ENCODE results near the gene CPT1A. TPM values are rescaled to one million over a fixed set of nuclear protein-coding genes. Genes with fewer than 3 reads are reported as not detected.

Gene CPT1A
- total RNA-seq, 1 donor from 2014 or later: 36.1 TPM

GRCh38 chr11:68709062-68709461, 132.7 kb downstream of the CPT1A start:
- no peak overlapping the region for H3K27ac Mint-ChIP-seq
- no peak for DNase-seq (ENCODE audit: extremely low spot score, unreplicated experiment)
- H3K36me3 Mint-ChIP-seq: no peaks in the 10 kb centered on the region
- no peak for TF ChIP-seq CTCF (conservative IDR thresholded peaks at IDR 0.05)
- no peak overlapping the region for H3K4me3 Mint-ChIP-seq
- H3K9me3 Mint-ChIP-seq: no peaks in the 10 kb centered on the region
- peaks cover 23% of the 10 kb centered on the region for H3K27me3 Mint-ChIP-seq
- H3K4me1 Mint-ChIP-seq (ENCODE audit: unreplicated experiment): peaks cover 21% of the 10 kb centered on the region

- no peak overlapping the region for H3K27ac Mint-ChIP-seq
- H3K4me3 Mint-ChIP-seq: no peak overlapping the region
- H3K4me1 Mint-ChIP-seq (ENCODE audit: unreplicated experiment): peaks cover 17% of the 10 kb centered on the region
- H3K36me3 Mint-ChIP-seq: no peaks in the 10 kb centered on the region
- no peak for TF ChIP-seq CTCF (conservative IDR thresholded peaks at IDR 0.05)
- no peak for DNase-seq (ENCODE audit: extremely low spot score, unreplicated experiment)
- H3K9me3 Mint-ChIP-seq: no peaks in the 10 kb centered on the region
- H3K27me3 Mint-ChIP-seq: peaks cover 33% of the 10 kb centered on the region
Measured at GRCh38 chr11:68707527-68707926, 134.2 kb downstream of the CPT1A start.

- peaks cover 17% of the 10 kb centered on the region for H3K4me1 Mint-ChIP-seq (ENCODE audit: unreplicated experiment)
- H3K36me3 Mint-ChIP-seq: no peaks in the 10 kb centered on the region
- H3K9me3 Mint-ChIP-seq: no peaks in the 10 kb centered on the region
- TF ChIP-seq CTCF (conservative IDR thresholded peaks at IDR 0.05): no peak
- no peak overlapping the region for H3K27ac Mint-ChIP-seq
- no peak for DNase-seq (ENCODE audit: extremely low spot score, unreplicated experiment)
- H3K4me3 Mint-ChIP-seq: no peak overlapping the region
- H3K27me3 Mint-ChIP-seq: peaks cover 46% of the 10 kb centered on the region
Measured at GRCh38 chr11:68704887-68705286, 136.8 kb downstream of the CPT1A start.

Other genes with a start within 250 kb of the CPT1A start
- gene GAL, start 157.4 kb downstream of the CPT1A start, total RNA-seq (ENCODE audit: low replicate concordance): 3.4 and 6.2 TPM in 2 replicates
- gene TESMIN, start 90.4 kb downstream of the CPT1A start, total RNA-seq (ENCODE audit: low replicate concordance): 6.7 and 9.7 TPM in 2 replicates
- 60.2 and 67.0 TPM in 2 replicates for gene MRPL21, start 61.9 kb upstream of the CPT1A start, total RNA-seq (ENCODE audit: low replicate concordance)
- 23.6 and 28.8 TPM in 2 replicates for gene IGHMBP2, start 62.0 kb upstream of the CPT1A start, total RNA-seq (ENCODE audit: low replicate concordance)
- gene MRGPRD, start 139.1 kb upstream of the CPT1A start, total RNA-seq (ENCODE audit: low replicate concordance): not detected in 2 replicates
- 0.43 and 1.4 TPM in 2 replicates for gene MRGPRF, start 171.3 kb upstream of the CPT1A start, total RNA-seq (ENCODE audit: low replicate concordance)
- gene TPCN2, start 207.0 kb upstream of the CPT1A start, total RNA-seq (ENCODE audit: low replicate concordance): 19.5 and 20.7 TPM in 2 replicates